BLaER1 treated with 17β-estradiol and CSF1 and Interleukin-3, amounts not matched to agents 10 nM and 100 nM (cell line): ENCODE measurements around the gene FLRT2.
A peak's percentile ranks its signal among the peaks of the same experiment; 100 is the strongest.

Source experiments
- H3K27ac ChIP-seq, 11 experiments: shearing (Covaris generic); formaldehyde crosslinking; 2 replicates each; pipeline ENCODE4 v1.8.1; 2022
- H3K27me3 ChIP-seq, 11 experiments: shearing (Covaris generic); formaldehyde crosslinking; 2 replicates each; pipeline ENCODE4 v1.8.1; 2022
- H3K36me3 ChIP-seq, 11 experiments: shearing (Covaris generic); formaldehyde crosslinking; 2 replicates each; pipeline ENCODE4 v1.8.1; 2022
- H3K4me1 ChIP-seq, 10 experiments: shearing (Covaris generic); formaldehyde crosslinking; 2 replicates each; pipeline ENCODE4 v1.8.1; 2022
- H3K4me2 ChIP-seq, 11 experiments: shearing (Covaris generic); formaldehyde crosslinking; 2 replicates each; pipeline ENCODE4 v1.8.1; 2022
- H3K4me3 ChIP-seq, 10 experiments: shearing (Covaris generic); formaldehyde crosslinking; 2 replicates each; pipeline ENCODE4 v1.8.1; 2022
- H3K9ac ChIP-seq, 11 experiments: shearing (Covaris generic); formaldehyde crosslinking; 2 replicates each; pipeline ENCODE4 v1.8.1; 2022
- H3K9me3 ChIP-seq, 11 experiments: shearing (Covaris generic); formaldehyde crosslinking; replicated peaks in 1 of 11; 2 replicates each; pipeline ENCODE4 v1.8.1; 2022
- H4K20me1 ChIP-seq, 11 experiments: shearing (Covaris generic); formaldehyde crosslinking; 2 replicates each; pipeline ENCODE4 v1.8.1; 2022
- Cebpa-rat ChIP-seq, 11 experiments: shearing (Covaris generic); IDR thresholded peaks; 2 replicates each; pipeline ENCODE4 v1.8.1; 2022

Gene FLRT2

DNA sequence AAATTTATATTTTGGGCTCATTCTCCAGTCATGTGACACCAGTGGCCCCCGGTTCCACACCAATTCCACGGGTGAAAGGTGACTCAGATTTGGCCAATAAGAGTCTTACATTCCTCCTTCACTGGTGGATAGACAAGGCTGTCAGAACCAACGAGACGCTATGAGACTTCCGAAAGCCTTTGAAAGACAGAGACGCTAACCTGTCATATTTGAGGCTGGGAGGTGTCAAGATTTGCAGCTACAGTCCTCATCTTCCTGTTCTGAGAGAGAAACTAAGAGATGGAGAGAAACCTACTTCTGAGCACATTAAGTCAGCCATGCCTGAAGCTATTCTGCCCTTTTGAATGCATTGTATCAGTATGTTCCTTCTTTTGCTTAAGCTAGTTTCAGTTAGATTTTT lies 171.2 kb downstream of the FLRT2 start:
- H3K36me3 ChIP-seq, result no peaks in the 10 kb centered on the region
- no peak overlapping the region for H3K27ac ChIP-seq
- H4K20me1 ChIP-seq, result no peaks in the 10 kb centered on the region
- no peaks in the 10 kb centered on the region for H3K27me3 ChIP-seq
- H3K9ac ChIP-seq, result no peak overlapping the region
- no peak for TF ChIP-seq Cebpa-rat (IDR thresholded peaks at IDR 0.05)
- peak overlapping the region in 1 of 11 experiments; percentile 62; a peak in 1 of 22 replicates for H3K4me2 ChIP-seq
- no peaks in the 10 kb centered on the region for H3K9me3 ChIP-seq
- peaks cover 0 to 26% (median 0%) of the 10 kb centered on the region in 10 experiments; a peak in 6 of 20 replicates for H3K4me1 ChIP-seq
- no peak overlapping the region for H3K4me3 ChIP-seq

DNA sequence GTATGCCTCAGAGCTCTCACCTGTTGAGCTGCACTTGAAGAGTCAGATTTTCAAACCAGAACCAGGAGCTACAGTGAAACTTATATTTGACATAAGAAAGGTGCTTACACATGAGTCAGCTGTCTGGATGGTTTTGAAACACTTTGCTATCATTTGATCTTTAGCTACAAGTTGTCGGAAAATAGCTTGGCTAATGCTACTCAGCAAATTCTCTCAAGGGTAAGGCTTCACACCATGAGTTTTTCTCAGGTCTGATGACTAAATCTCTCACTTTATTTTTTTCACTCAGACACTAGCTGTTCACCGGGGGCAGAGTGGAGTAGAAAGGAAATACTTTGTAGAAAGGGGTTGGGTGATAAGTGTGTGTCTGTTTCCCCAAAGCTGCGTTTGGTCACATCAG lies 171.8 kb downstream of the FLRT2 start:
- Histone ChIP-seq H3K4me2 (peak overlapping the region in 3 of 11 experiments; percentile 8 to 62 (median 58); a peak in 5 of 22 replicates), H3K4me1 (peaks cover 0 to 26% (median 0%) of the 10 kb centered on the region in 10 experiments; a peak in 6 of 20 replicates), H3K27ac (no peak overlapping the region), H3K9me3 (no peaks in the 10 kb centered on the region), H4K20me1 (no peaks in the 10 kb centered on the region), H3K9ac (no peak overlapping the region), H3K4me3 (no peak overlapping the region), H3K36me3 (no peaks in the 10 kb centered on the region), H3K27me3 (no peaks in the 10 kb centered on the region)
- no peak for TF ChIP-seq Cebpa-rat (IDR thresholded peaks at IDR 0.05)

- Histone ChIP-seq H3K4me3 (no peak overlapping the region), H3K9me3 (no peaks in the 10 kb centered on the region), H3K9ac (no peak overlapping the region), H4K20me1 (no peaks in the 10 kb centered on the region), H3K27me3 (no peaks in the 10 kb centered on the region), H3K4me1 (peaks cover 0 to 26% (median 0%) of the 10 kb centered on the region in 10 experiments; a peak in 6 of 20 replicates), H3K36me3 (no peaks in the 10 kb centered on the region), H3K27ac (peak overlapping the region in 1 of 11 experiments; percentile 6; a peak in 2 of 22 replicates), H3K4me2 (peak overlapping the region in 3 of 11 experiments; percentile 8 to 62 (median 58); a peak in 5 of 22 replicates)
- no peak for TF ChIP-seq Cebpa-rat (IDR thresholded peaks at IDR 0.05)
These were observed 172.2 kb downstream of the FLRT2 start for GRCh38 chr14:85702191-85702590.

DNA sequence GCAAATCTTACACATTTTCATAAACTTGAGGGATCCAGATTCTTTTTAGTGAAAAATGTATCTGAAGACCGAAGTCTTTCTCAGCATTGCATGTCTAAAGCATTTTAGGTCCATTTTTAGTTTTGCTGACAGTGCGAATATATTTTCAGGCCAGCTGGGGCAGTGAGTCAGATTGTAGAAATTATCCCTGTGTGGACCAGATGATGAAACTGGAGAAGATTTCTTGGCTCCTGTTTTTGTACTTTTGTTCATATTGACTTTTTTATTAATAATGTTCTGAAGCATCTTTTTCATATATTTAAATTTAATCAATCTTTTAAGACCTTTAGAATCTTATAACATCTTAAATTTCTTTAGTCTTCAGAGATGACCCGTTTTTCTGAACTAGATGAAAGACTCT lies 173.1 kb downstream of the FLRT2 start:
- peak overlapping the region in 2 of 11 experiments; percentile 6 to 8; a peak in 2 of 22 replicates for H3K27ac ChIP-seq
- H3K4me2 ChIP-seq, result peak overlapping the region in 3 of 11 experiments; percentile 37 to 62 (median 58); a peak in 6 of 22 replicates
- H3K9me3 ChIP-seq, result no peaks in the 10 kb centered on the region

More for the DNA sequence above, 173.1 kb downstream of the FLRT2 start:
- H3K4me3 ChIP-seq, result no peak overlapping the region
- no peaks in the 10 kb centered on the region for H3K36me3 ChIP-seq
- no peak overlapping the region for H3K9ac ChIP-seq
- TF ChIP-seq Cebpa-rat (IDR thresholded peaks at IDR 0.05), result no peak
- H3K4me1 ChIP-seq, result peaks cover 0 to 26% (median 0%) of the 10 kb centered on the region in 10 experiments; a peak in 6 of 20 replicates
- H3K27me3 ChIP-seq, result no peaks in the 10 kb centered on the region
- no peaks in the 10 kb centered on the region for H4K20me1 ChIP-seq
